Endothelial cell of umbilical vein (primary cell): ENCODE data around the gene KANK4. TPM values are rescaled to one million over a fixed set of nuclear protein-coding genes. Genes with fewer than 3 reads are reported as not detected.
"Not testable (repeated sequence)": the region's sequence is repeated elsewhere in the genome, so short reads cannot be mapped to it uniquely, and the experiment has no call there.

Source experiments
- BruUV-seq: library from RNA; stranded (reverse); fragments of 400-500 nt; replicated peaks from 2 replicates; lab custom pipeline; 2021; lab: Mats Ljungman, UMichigan
- CTCF ChIA-PET: fragments of 300-600, 350-600 bp; sonication (Branson Sonifier 250); formaldehyde crosslinking; loops from one replicate; lab custom pipeline; 2021; ENCODE audit warnings: antibody characterized with exemption, inconsistent platforms; lab: Charles Lee
- POLR2A ChIA-PET: fragments of 300-600, 350-600 bp; sonication (Branson Sonifier 250); formaldehyde crosslinking; loops from one replicate; lab custom pipeline; 2021; ENCODE audit warnings: antibody characterized with exemption, inconsistent platforms; lab: Charles Lee
- DNase-seq: peaks from one replicate; pipeline ENCODE4 v3.0.0-alpha.2; 2011; ENCODE audit warnings: low read depth, low spot score
- FAIRE-seq: peaks from 2 replicates; lab custom pipeline; 2011; peaks lifted over from hg19 to GRCh38; lab: Jason Lieb, UNC
- H2AFZ ChIP-seq: 2 replicates; pipeline ENCODE4 v1.6.0; 2012; ENCODE audit warnings: low read depth, low read length, control low read depth, inconsistent platforms
- H3K27ac ChIP-seq: 2 replicates; pipeline ENCODE4 v1.5.1; 2011; ENCODE audit warnings: low read depth, mild to moderate bottlenecking, control low read depth, low read length, moderate library complexity; ENCODE audit not compliant: insufficient read depth
- H3K27me3 ChIP-seq, 2 experiments: 2 replicates each; pipeline versions ENCODE4 v1.6.0 to v1.6.1; 2011; ENCODE audit warnings: low read length in 2 of 2, mixed read lengths in 1 of 2; ENCODE audit not compliant: control insufficient read depth in 2 of 2, insufficient read depth in 2 of 2
- H3K36me3 ChIP-seq, 2 experiments: 2 replicates in 1 of 2; 3 replicates in 1 of 2; pipeline ENCODE4 v1.5.1; 2011; ENCODE audit warnings: low read length in 2 of 2, mild to moderate bottlenecking in 1 of 2, moderate library complexity in 1 of 2; ENCODE audit not compliant: control insufficient read depth in 2 of 2, insufficient read depth in 2 of 2; ENCODE audit errors: extremely low read depth in 1 of 2
- H3K4me1 ChIP-seq: 3 replicates; pipeline ENCODE4 v1.5.1; 2011; ENCODE audit warnings: mild to moderate bottlenecking, low read length; ENCODE audit not compliant: control insufficient read depth, insufficient read depth; ENCODE audit errors: extremely low read depth
- H3K4me2 ChIP-seq: 2 replicates; pipeline ENCODE4 v1.6.1; 2011; ENCODE audit warnings: low read length, control low read depth, mixed read lengths; ENCODE audit not compliant: insufficient read depth
- H3K4me3 ChIP-seq, 3 experiments: fragments of 200-600 bp in 1 of 3; sonication (generic), shearing (Covaris generic) in 1 of 3; replicated peaks in 1 of 3; 2 replicates each; pipeline ENCODE4 v1.5.1; 2011 to 2016; ENCODE audit warnings: control low read depth in 3 of 3, low read length in 3 of 3, mild to moderate bottlenecking in 2 of 3, inconsistent platforms in 1 of 3, low read depth in 1 of 3, moderate library complexity in 1 of 3; ENCODE audit not compliant: insufficient read depth in 1 of 3
- H3K79me2 ChIP-seq: 2 replicates; pipeline ENCODE4 v1.6.0; 2012; ENCODE audit warnings: low read length, inconsistent platforms; ENCODE audit not compliant: control insufficient read depth, insufficient read depth
- H3K9ac ChIP-seq: replicated peaks from 2 replicates; pipeline ENCODE3; 2011; ENCODE audit warnings: low read length, control low read depth; ENCODE audit not compliant: insufficient read depth; ENCODE audit errors: extremely low read depth
- H3K9me1 ChIP-seq: replicated peaks from 3 replicates; pipeline ENCODE4 v1.6.0; 2011; ENCODE audit warnings: mild to moderate bottlenecking, low read length; ENCODE audit not compliant: control insufficient read depth, insufficient read depth; ENCODE audit errors: extremely low read depth
- H3K9me3 ChIP-seq: replicated peaks from 2 replicates; pipeline ENCODE4 v1.5.1; 2012; ENCODE audit warnings: low read length, inconsistent platforms; ENCODE audit not compliant: control insufficient read depth, insufficient read depth
- H4K20me1 ChIP-seq: replicated peaks from 2 replicates; pipeline ENCODE3; 2011; ENCODE audit warnings: mild to moderate bottlenecking, low read length; ENCODE audit not compliant: control insufficient read depth, insufficient read depth; ENCODE audit errors: extremely low read depth
- EZH2 ChIP-seq: IDR thresholded peaks from 2 replicates; pipeline ENCODE4 v1.6.1; 2012; ENCODE audit warnings: borderline replicate concordance, low read depth, mild to moderate bottlenecking, moderate library complexity, low read length, inconsistent platforms; ENCODE audit not compliant: severe bottlenecking
- FOS ChIP-seq: IDR thresholded peaks from 2 replicates; pipeline ENCODE4 v1.6.1; 2011; ENCODE audit warnings: mild to moderate bottlenecking, low read length, moderate library complexity, borderline replicate concordance; ENCODE audit not compliant: insufficient read depth
- GATA2 ChIP-seq: IDR thresholded peaks from 2 replicates; pipeline ENCODE4 v1.7.0; 2011; ENCODE audit warnings: low read depth, mild to moderate bottlenecking, moderate library complexity, mixed read lengths, low read length; ENCODE audit not compliant: insufficient read length, insufficient read depth
- JUN ChIP-seq: IDR thresholded peaks from 2 replicates; pipeline ENCODE4 v1.6.1; 2011; ENCODE audit warnings: borderline replicate concordance, low read depth; ENCODE audit not compliant: insufficient read length, insufficient read depth
- MYC ChIP-seq: IDR thresholded peaks from one replicate; pipeline ENCODE4 v1.6.1; 2011; ENCODE audit warnings: mild to moderate bottlenecking, low read depth, low read length
- POLR2A ChIP-seq: IDR thresholded peaks from 2 replicates; pipeline ENCODE4 v1.6.1; 2012; ENCODE audit warnings: low read depth, mild to moderate bottlenecking, control low read depth, low read length
- POLR2AphosphoS5 ChIP-seq: IDR thresholded peaks from 2 replicates; pipeline ENCODE4 v1.6.1; 2012; ENCODE audit warnings: low read depth, mild to moderate bottlenecking, control low read depth, low read length, moderate library complexity; ENCODE audit not compliant: insufficient read depth
- dilution Hi-C: fragments of 300-500 bp; cut with MboI; formaldehyde crosslinking; loops from one replicate; pipeline ENCODE4 v1.15.0; 2019; ENCODE audit warnings: low sequenced_read_pairs; ENCODE audit not compliant: extremely low pct_ligation_motif_present
- intact Hi-C: fragments of 100-400 bp; cut with micrococcal nuclease; formaldehyde crosslinking; loops from one replicate; pipeline ENCODE4 v1.10.0; 2022
- polyA plus RNA-seq, 4 experiments: library from polyadenylated mRNA; depleted of rRNA in 3 of 4; stranded (reverse) in 3 of 4; unstranded in 1 of 4; fragments of >200 nt; gene quantifications; 2 replicates each; pipeline versions ENCODE4 v1.2.1 to v1.2.3, GENCODE V29; 2011 to 2012; ENCODE audit warnings: missing spikeins in 1 of 4
- total RNA-seq: library from RNA; stranded (reverse); gene quantifications from 2 replicates; pipeline ENCODE4 v1.2.3, GENCODE V29; 2021
- TF ChIP-seq, protein P1 (sequence below), 2 donors: IDR thresholded peaks; 1 replicate in 1 of 2; 2 replicates in 1 of 2; pipeline ENCODE4 v1.5.1; 2011; ENCODE audit warnings: low read length in 2 of 2, mild to moderate bottlenecking in 2 of 2, moderate library complexity in 2 of 2, control low read depth in 1 of 2, inconsistent platforms in 1 of 2, low read depth in 1 of 2; ENCODE audit not compliant: insufficient read depth in 1 of 2; ENCODE audit errors: extremely low read depth in 1 of 2
- TF ChIP-seq, protein P2 (sequence below): IDR thresholded peaks from 2 replicates; pipeline ENCODE4 v1.6.1; 2011; ENCODE audit not compliant: insufficient read depth, insufficient read length

The KANK4 gene
- total and polyA plus RNA-seq, 2 donors (not counting 3 experiments of a cell fraction or from before 2014, with no cell fraction given), result not detected

GRCh38 chr1:62221171-62221570 is 98.1 kb downstream of the KANK4 start:
- CTCF ChIA-PET, result interaction anchor here (1.9 kb wide), 1 partner anchor 45 kb away, joined by 4 read pairs; no protein-coding TSS in a partner anchor
- Histone ChIP-seq H3K9ac (no peak overlapping the region), H4K20me1 (no peaks in the 10 kb centered on the region), H3K27me3 (no peaks in the 10 kb centered on the region), H3K9me3 (no peaks in the 10 kb centered on the region), H3K4me2 (no peak overlapping the region), H3K79me2 (no peaks in the 10 kb centered on the region), H3K27ac (no peak overlapping the region), H3K4me1 (no peaks in the 10 kb centered on the region), H2AFZ (no peak overlapping the region), H3K4me3 (no peak overlapping the region), H3K9me1 (no peaks in the 10 kb centered on the region), H3K36me3 (no peaks in the 10 kb centered on the region)
- POLR2A ChIA-PET, result no interaction called here
- dilution Hi-C loops, result no loop called here
- TF ChIP-seq POLR2AphosphoS5, result no peak
- TF ChIP-seq, protein P1, sequence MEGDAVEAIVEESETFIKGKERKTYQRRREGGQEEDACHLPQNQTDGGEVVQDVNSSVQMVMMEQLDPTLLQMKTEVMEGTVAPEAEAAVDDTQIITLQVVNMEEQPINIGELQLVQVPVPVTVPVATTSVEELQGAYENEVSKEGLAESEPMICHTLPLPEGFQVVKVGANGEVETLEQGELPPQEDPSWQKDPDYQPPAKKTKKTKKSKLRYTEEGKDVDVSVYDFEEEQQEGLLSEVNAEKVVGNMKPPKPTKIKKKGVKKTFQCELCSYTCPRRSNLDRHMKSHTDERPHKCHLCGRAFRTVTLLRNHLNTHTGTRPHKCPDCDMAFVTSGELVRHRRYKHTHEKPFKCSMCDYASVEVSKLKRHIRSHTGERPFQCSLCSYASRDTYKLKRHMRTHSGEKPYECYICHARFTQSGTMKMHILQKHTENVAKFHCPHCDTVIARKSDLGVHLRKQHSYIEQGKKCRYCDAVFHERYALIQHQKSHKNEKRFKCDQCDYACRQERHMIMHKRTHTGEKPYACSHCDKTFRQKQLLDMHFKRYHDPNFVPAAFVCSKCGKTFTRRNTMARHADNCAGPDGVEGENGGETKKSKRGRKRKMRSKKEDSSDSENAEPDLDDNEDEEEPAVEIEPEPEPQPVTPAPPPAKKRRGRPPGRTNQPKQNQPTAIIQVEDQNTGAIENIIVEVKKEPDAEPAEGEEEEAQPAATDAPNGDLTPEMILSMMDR (IDR thresholded peaks at IDR 0.05; ENCODE audit: extremely low read depth in 1 of 2, insufficient read depth in 1 of 2, low read depth in 1 of 2, low read length in 2 of 2), result no peak
- TF ChIP-seq, protein P2, sequence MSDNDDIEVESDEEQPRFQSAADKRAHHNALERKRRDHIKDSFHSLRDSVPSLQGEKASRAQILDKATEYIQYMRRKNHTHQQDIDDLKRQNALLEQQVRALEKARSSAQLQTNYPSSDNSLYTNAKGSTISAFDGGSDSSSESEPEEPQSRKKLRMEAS, result no peak
- TF ChIP-seq GATA2, result no peak
- no peak for TF ChIP-seq POLR2A
- no peak for TF ChIP-seq EZH2
- TF ChIP-seq JUN, result no peak
- TF ChIP-seq MYC, result no peak
- TF ChIP-seq FOS, result no peak
- intact Hi-C loops, result no loop called here
- FAIRE-seq, result no peak
- no peak for DNase-seq
- no TSS peak for BruUV-seq

GRCh38 chr1:62220456-62220855 is 98.8 kb downstream of the KANK4 start:
- intact Hi-C loops, H3K4me2 ChIP-seq, H3K4me3 ChIP-seq, H2AFZ ChIP-seq, H3K9me1 ChIP-seq, H3K79me2 ChIP-seq, POLR2A ChIA-PET, DNase-seq, dilution Hi-C loops, FAIRE-seq, H3K9me3 ChIP-seq, H4K20me1 ChIP-seq, H3K27ac ChIP-seq, H3K4me1 ChIP-seq, H3K27me3 ChIP-seq, BruUV-seq, H3K9ac ChIP-seq, H3K36me3 ChIP-seq: not testable (repeated sequence)
- CTCF ChIA-PET, result interaction anchor here (1.8 kb wide), 1 partner anchor 45 kb away, joined by 4 read pairs; no protein-coding TSS in a partner anchor
